Stimulated activated memory B cell treated with anti-CD40 and anti-IgM and Interleukin-4, amounts not matched to agents 10 μg/mL and 1 μg/mL and 100 μg/mL, for 72 hours (primary cell): ENCODE measurements around the gene MFRP.

ENCODE experiments used
- ATAC-seq: fragments of 150-1000 bp; cut with Tn5 transposase; 2 replicates; pipeline ENCODE4 v1.10.0; 2021
- H3K27ac Mint-ChIP-seq: one replicate; pipeline ENCODE4 v1.8.0; 2022; ENCODE audit warnings: mild to moderate bottlenecking, mixed read lengths
- H3K27me3 Mint-ChIP-seq: one replicate; pipeline ENCODE4 v1.8.0; 2022; ENCODE audit warnings: mixed read lengths
- H3K36me3 Mint-ChIP-seq: one replicate; pipeline ENCODE4 v1.8.0; 2022; ENCODE audit warnings: mixed read lengths
- H3K4me1 Mint-ChIP-seq: one replicate; pipeline ENCODE4 v1.8.0; 2022; ENCODE audit warnings: mixed read lengths
- H3K4me3 Mint-ChIP-seq: one replicate; pipeline ENCODE4 v1.8.0; 2022; ENCODE audit warnings: mild to moderate bottlenecking, moderate library complexity, mixed read lengths
- H3K9me3 Mint-ChIP-seq: one replicate; pipeline ENCODE4 v1.8.0; 2022; ENCODE audit warnings: mixed read lengths

Gene MFRP

GRCh38 chr11:119320776-119321524 is 25.6 kb downstream of the MFRP start:
- no peaks in the 10 kb centered on the region for H3K9me3 Mint-ChIP-seq
- H3K4me1 Mint-ChIP-seq = peaks cover 61% of the 10 kb centered on the region
- ATAC-seq = peak; percentile 74
- H3K27me3 Mint-ChIP-seq = peaks cover 32% of the 10 kb centered on the region
- no peaks in the 10 kb centered on the region for H3K36me3 Mint-ChIP-seq
- H3K27ac Mint-ChIP-seq = peak overlapping the region; percentile 88
- peak overlapping the region; percentile 91 for H3K4me3 Mint-ChIP-seq

- no peaks in the 10 kb centered on the region for H3K36me3 Mint-ChIP-seq
- peak overlapping the region; percentile 74 for H3K4me3 Mint-ChIP-seq
- no peak for ATAC-seq
- peak overlapping the region; percentile 28 for H3K27ac Mint-ChIP-seq
- peaks cover 67% of the 10 kb centered on the region for H3K4me1 Mint-ChIP-seq
- H3K27me3 Mint-ChIP-seq = peaks cover 38% of the 10 kb centered on the region
- no peaks in the 10 kb centered on the region for H3K9me3 Mint-ChIP-seq
Measured at GRCh38 chr11:119320240-119320775, 26.2 kb downstream of the MFRP start.

GRCh38 chr11:119319700-119320239 is 26.7 kb downstream of the MFRP start:
- Mint-ChIP-seq H3K9me3 (no peaks in the 10 kb centered on the region), H3K27ac (peak overlapping the region; percentile 28), H3K4me3 (peak overlapping the region; percentile 74), H3K27me3 (peaks cover 44% of the 10 kb centered on the region), H3K36me3 (no peaks in the 10 kb centered on the region), H3K4me1 (peaks cover 73% of the 10 kb centered on the region)
- ATAC-seq = no peak

- peaks cover 74% of the 10 kb centered on the region for H3K4me1 Mint-ChIP-seq
- peak overlapping the region; percentile 28 for H3K27ac Mint-ChIP-seq
- no peak for ATAC-seq
- H3K36me3 Mint-ChIP-seq = no peaks in the 10 kb centered on the region
- no peaks in the 10 kb centered on the region for H3K9me3 Mint-ChIP-seq
- peak overlapping the region; percentile 45 for H3K4me3 Mint-ChIP-seq
- peaks cover 49% of the 10 kb centered on the region for H3K27me3 Mint-ChIP-seq
Measured at GRCh38 chr11:119319136-119319699, 27.3 kb downstream of the MFRP start.

GRCh38 chr11:119318240-119319135 is 28.0 kb downstream of the MFRP start:
- peak; percentile 44 for ATAC-seq
- Mint-ChIP-seq H3K4me1 (peaks cover 66% of the 10 kb centered on the region), H3K4me3 (peak overlapping the region; percentile 45), H3K36me3 (no peaks in the 10 kb centered on the region), H3K27ac (peak overlapping the region; percentile 28), H3K27me3 (peaks cover 52% of the 10 kb centered on the region), H3K9me3 (no peaks in the 10 kb centered on the region)

GRCh38 chr11:119317592-119318239 is 28.8 kb downstream of the MFRP start:
- peaks cover 53% of the 10 kb centered on the region for H3K27me3 Mint-ChIP-seq
- no peaks in the 10 kb centered on the region for H3K9me3 Mint-ChIP-seq
- no peak for ATAC-seq
- peaks cover 61% of the 10 kb centered on the region for H3K4me1 Mint-ChIP-seq
- H3K36me3 Mint-ChIP-seq = no peaks in the 10 kb centered on the region
- H3K4me3 Mint-ChIP-seq = peak overlapping the region; percentile 26
- no peak overlapping the region for H3K27ac Mint-ChIP-seq

GRCh38 chr11:119316729-119317591 is 29.5 kb downstream of the MFRP start, which contains the start of gene MCAM:
TSS of gene MCAM (minus strand) at chr11:119317130. CDS start at chr11:119317101, 29 bp downstream.
- Mint-ChIP-seq H3K9me3 (no peaks in the 10 kb centered on the region), H3K4me3 (peak within 1 kb of the TSS; percentile 78), H3K36me3 (no peaks in the 10 kb centered on the region), H3K27ac (no peak within 1 kb of the TSS), H3K27me3 (peaks cover 61% of the 10 kb centered on the region), H3K4me1 (peaks cover 56% of the 10 kb centered on the region)
- ATAC-seq = no peak

- peaks cover 61% of the 10 kb centered on the region for H3K27me3 Mint-ChIP-seq
- H3K27ac Mint-ChIP-seq = no peak overlapping the region
- H3K4me1 Mint-ChIP-seq = peaks cover 48% of the 10 kb centered on the region
- H3K4me3 Mint-ChIP-seq = peak overlapping the region; percentile 78
- H3K9me3 Mint-ChIP-seq = no peaks in the 10 kb centered on the region
- no peak for ATAC-seq
- H3K36me3 Mint-ChIP-seq = no peaks in the 10 kb centered on the region
Measured at GRCh38 chr11:119316016-119316728, 30.3 kb downstream of the MFRP start.

GRCh38 chr11:119315131-119316015 is 31.1 kb downstream of the MFRP start:
- H3K27me3 Mint-ChIP-seq = peaks cover 61% of the 10 kb centered on the region
- no peaks in the 10 kb centered on the region for H3K36me3 Mint-ChIP-seq
- H3K4me3 Mint-ChIP-seq = peak overlapping the region; percentile 78
- ATAC-seq = peak; percentile 62
- no peak overlapping the region for H3K27ac Mint-ChIP-seq
- no peaks in the 10 kb centered on the region for H3K9me3 Mint-ChIP-seq
- peaks cover 46% of the 10 kb centered on the region for H3K4me1 Mint-ChIP-seq

GRCh38 chr11:119314726-119315125 is 31.8 kb downstream of the MFRP start:
- peaks cover 40% of the 10 kb centered on the region for H3K4me1 Mint-ChIP-seq
- H3K4me3 Mint-ChIP-seq = no peak overlapping the region
- H3K9me3 Mint-ChIP-seq = no peaks in the 10 kb centered on the region
- peaks cover 54% of the 10 kb centered on the region for H3K27me3 Mint-ChIP-seq
- H3K27ac Mint-ChIP-seq = no peak overlapping the region
- peaks cover 2% of the 10 kb centered on the region for H3K36me3 Mint-ChIP-seq
- ATAC-seq = no peak

- Mint-ChIP-seq H3K4me1 (peaks cover 12% of the 10 kb centered on the region), H3K9me3 (no peaks in the 10 kb centered on the region), H3K27me3 (peaks cover 26% of the 10 kb centered on the region), H3K36me3 (peaks cover 16% of the 10 kb centered on the region), H3K4me3 (no peak overlapping the region), H3K27ac (no peak overlapping the region)
- ATAC-seq = no peak
Measured at GRCh38 chr11:119310682-119311052, 35.8 kb downstream of the MFRP start.

GRCh38 chr11:119309953-119310681 is 36.4 kb downstream of the MFRP start:
- H3K27ac Mint-ChIP-seq = no peak overlapping the region
- H3K27me3 Mint-ChIP-seq = peaks cover 20% of the 10 kb centered on the region
- H3K9me3 Mint-ChIP-seq = no peaks in the 10 kb centered on the region
- peaks cover 19% of the 10 kb centered on the region for H3K36me3 Mint-ChIP-seq
- no peak overlapping the region for H3K4me3 Mint-ChIP-seq
- ATAC-seq = no peak
- peaks cover 6% of the 10 kb centered on the region for H3K4me1 Mint-ChIP-seq
